Right lobe of liver (tissue), 4 donors: ENCODE results near the gene ZNF280A.

Experiments
- POLR2A ChIP-seq: fragments of 450-650 bp; IDR thresholded peaks from one replicate; pipeline ENCODE4 v1.6.1; 2017; ENCODE audit warnings: antibody characterized with exemption, mild to moderate bottlenecking
- TF ChIP-seq, protein P1 (sequence below), 4 donors: fragments of 200-600 bp in 3 of 4; fragments of 450-650 bp in 1 of 4; IDR thresholded peaks; one replicate each; pipeline versions ENCODE4 v1.5.1 to v1.8.0; 2016 to 2022; ENCODE audit warnings: antibody characterized with exemption in 4 of 4, mild to moderate bottlenecking in 2 of 4
- donor health status: DM: no; HTN: no; CAD: no.
- donor health status: DM: no; HTN: no; CAD: no.
- donor health status: DM: no; HTN: yes; CAD: no.

DNA sequence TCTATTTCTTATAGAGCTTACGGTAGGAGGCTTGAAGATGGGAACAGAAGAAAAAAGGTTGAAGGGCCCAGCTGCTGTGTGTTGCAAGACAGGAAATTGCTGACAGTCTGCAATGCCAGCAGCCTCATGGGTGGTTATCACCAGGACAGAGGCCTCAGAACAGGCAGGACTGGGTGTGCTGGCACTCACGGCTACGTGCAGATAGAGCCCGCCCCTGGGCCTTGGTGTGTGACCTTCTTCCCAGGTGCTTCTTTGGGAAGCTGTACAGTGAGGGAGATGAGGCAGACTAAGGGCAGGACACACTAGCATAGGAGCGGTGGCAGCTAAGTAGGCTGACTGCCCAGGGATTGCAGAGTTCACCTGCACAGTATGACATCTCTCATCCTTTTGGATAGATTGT is 26.4 kb upstream of the ZNF280A start:
- TF ChIP-seq, protein P1, sequence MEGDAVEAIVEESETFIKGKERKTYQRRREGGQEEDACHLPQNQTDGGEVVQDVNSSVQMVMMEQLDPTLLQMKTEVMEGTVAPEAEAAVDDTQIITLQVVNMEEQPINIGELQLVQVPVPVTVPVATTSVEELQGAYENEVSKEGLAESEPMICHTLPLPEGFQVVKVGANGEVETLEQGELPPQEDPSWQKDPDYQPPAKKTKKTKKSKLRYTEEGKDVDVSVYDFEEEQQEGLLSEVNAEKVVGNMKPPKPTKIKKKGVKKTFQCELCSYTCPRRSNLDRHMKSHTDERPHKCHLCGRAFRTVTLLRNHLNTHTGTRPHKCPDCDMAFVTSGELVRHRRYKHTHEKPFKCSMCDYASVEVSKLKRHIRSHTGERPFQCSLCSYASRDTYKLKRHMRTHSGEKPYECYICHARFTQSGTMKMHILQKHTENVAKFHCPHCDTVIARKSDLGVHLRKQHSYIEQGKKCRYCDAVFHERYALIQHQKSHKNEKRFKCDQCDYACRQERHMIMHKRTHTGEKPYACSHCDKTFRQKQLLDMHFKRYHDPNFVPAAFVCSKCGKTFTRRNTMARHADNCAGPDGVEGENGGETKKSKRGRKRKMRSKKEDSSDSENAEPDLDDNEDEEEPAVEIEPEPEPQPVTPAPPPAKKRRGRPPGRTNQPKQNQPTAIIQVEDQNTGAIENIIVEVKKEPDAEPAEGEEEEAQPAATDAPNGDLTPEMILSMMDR (IDR thresholded peaks at IDR 0.05): no peak
- TF ChIP-seq POLR2A: no peak
